ENCODE data around the gene COA7. TPM values are rescaled to one million over a fixed set of nuclear protein-coding genes. Genes with fewer than 3 reads are reported as not detected.

The COA7 gene
- total RNA-seq, 1 experiment from 2014 or later = 43.7 TPM

DNA sequence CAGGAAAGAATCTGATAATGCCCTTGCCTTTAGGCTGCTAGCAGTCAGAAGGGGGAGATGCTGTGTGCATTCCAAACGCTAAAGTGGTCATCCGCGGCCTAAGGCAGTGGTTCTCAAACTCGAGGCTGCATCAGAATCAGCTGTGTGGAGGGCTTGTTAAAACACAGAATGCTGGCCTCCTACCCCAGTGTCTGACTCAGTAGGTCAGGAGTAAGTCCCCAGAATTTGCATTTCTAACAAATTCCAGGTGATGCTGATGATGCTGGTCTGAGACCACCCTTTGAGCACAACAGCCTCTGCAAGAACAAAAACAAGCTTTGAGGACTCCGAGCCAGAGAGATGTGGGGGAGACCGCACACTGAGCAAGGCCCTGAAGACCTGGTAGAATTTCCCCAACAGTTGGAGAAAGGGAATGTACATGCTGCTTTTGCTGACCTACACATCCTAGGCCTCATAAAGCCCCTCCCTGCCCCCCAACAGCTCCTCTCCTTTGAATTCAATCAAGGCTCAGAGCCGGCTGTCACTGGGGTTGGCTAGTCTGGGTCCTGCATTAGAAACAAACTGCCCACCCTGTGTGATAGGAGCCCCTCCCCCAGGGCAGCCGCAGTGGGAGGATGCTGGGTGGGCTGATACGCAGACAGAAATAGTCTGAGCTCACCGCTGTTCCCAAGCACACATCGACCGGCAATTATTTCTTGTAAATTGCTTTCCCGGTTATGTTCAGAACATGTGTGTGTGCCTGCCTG lies 38.1 kb downstream of the COA7 start:
- ATAC-seq = peak; percentile 35
- peak; percentile 28 for DNase-seq (ENCODE audit: low spot score)

More for the DNA sequence above, 38.1 kb downstream of the COA7 start:
- Mint-ChIP-seq H3K36me3 (no peaks in the 10 kb centered on the region), H3K27ac (peak overlapping the region; percentile 85), H3K4me1 (peaks cover 42% of the 10 kb centered on the region), H3K9me3 (no peaks in the 10 kb centered on the region), H3K27me3 (ENCODE audit: low read depth) (no peaks in the 10 kb centered on the region), H3K4me3 (no peak overlapping the region)
- no peak for TF ChIP-seq SMAD4 (CRISPR knock-in tag; IDR thresholded peaks at IDR 0.05)
- TF ChIP-seq, protein P1, sequence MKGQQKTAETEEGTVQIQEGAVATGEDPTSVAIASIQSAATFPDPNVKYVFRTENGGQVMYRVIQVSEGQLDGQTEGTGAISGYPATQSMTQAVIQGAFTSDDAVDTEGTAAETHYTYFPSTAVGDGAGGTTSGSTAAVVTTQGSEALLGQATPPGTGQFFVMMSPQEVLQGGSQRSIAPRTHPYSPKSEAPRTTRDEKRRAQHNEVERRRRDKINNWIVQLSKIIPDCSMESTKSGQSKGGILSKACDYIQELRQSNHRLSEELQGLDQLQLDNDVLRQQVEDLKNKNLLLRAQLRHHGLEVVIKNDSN (CRISPR knock-in tag; IDR thresholded peaks at IDR 0.05) = no peak
- TF ChIP-seq ATF3 (CRISPR knock-in tag; conservative IDR thresholded peaks at IDR 0.05) = no peak
- no peak for TF ChIP-seq ZNF317 (CRISPR knock-in tag; IDR thresholded peaks at IDR 0.05; ENCODE audit: borderline replicate concordance, low read depth)
- TF ChIP-seq, protein P2, sequence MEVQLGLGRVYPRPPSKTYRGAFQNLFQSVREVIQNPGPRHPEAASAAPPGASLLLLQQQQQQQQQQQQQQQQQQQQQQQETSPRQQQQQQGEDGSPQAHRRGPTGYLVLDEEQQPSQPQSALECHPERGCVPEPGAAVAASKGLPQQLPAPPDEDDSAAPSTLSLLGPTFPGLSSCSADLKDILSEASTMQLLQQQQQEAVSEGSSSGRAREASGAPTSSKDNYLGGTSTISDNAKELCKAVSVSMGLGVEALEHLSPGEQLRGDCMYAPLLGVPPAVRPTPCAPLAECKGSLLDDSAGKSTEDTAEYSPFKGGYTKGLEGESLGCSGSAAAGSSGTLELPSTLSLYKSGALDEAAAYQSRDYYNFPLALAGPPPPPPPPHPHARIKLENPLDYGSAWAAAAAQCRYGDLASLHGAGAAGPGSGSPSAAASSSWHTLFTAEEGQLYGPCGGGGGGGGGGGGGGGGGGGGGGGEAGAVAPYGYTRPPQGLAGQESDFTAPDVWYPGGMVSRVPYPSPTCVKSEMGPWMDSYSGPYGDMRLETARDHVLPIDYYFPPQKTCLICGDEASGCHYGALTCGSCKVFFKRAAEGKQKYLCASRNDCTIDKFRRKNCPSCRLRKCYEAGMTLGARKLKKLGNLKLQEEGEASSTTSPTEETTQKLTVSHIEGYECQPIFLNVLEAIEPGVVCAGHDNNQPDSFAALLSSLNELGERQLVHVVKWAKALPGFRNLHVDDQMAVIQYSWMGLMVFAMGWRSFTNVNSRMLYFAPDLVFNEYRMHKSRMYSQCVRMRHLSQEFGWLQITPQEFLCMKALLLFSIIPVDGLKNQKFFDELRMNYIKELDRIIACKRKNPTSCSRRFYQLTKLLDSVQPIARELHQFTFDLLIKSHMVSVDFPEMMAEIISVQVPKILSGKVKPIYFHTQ (CRISPR knock-in tag; IDR thresholded peaks at IDR 0.05) = no peak
- no peak for TF ChIP-seq ZNF281 (CRISPR knock-in tag; IDR thresholded peaks at IDR 0.05)
- TF ChIP-seq MYBL2 (CRISPR knock-in tag; IDR thresholded peaks at IDR 0.05) = no peak
- no peak for TF ChIP-seq PRRX2 (CRISPR knock-in tag; IDR thresholded peaks at IDR 0.05)
- no peak for TF ChIP-seq SMAD3 (CRISPR knock-in tag; IDR thresholded peaks at IDR 0.05; ENCODE audit: borderline replicate concordance)
- TF ChIP-seq, protein P3, sequence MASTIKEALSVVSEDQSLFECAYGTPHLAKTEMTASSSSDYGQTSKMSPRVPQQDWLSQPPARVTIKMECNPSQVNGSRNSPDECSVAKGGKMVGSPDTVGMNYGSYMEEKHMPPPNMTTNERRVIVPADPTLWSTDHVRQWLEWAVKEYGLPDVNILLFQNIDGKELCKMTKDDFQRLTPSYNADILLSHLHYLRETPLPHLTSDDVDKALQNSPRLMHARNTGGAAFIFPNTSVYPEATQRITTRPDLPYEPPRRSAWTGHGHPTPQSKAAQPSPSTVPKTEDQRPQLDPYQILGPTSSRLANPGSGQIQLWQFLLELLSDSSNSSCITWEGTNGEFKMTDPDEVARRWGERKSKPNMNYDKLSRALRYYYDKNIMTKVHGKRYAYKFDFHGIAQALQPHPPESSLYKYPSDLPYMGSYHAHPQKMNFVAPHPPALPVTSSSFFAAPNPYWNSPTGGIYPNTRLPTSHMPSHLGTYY (CRISPR knock-in tag; IDR thresholded peaks at IDR 0.05) = no peak
- TF ChIP-seq ZNF416 (CRISPR knock-in tag; IDR thresholded peaks at IDR 0.05) = no peak
- no peak for TF ChIP-seq ZNF219 (CRISPR knock-in tag; IDR thresholded peaks at IDR 0.05; ENCODE audit: borderline replicate concordance)
- TF ChIP-seq ESRRA (CRISPR knock-in tag; IDR thresholded peaks at IDR 0.05; ENCODE audit: borderline replicate concordance) = no peak
- no peak for TF ChIP-seq ZNF396 (CRISPR knock-in tag; IDR thresholded peaks at IDR 0.05; ENCODE audit: borderline replicate concordance)
- TF ChIP-seq PRDM15 (CRISPR knock-in tag; IDR thresholded peaks at IDR 0.05) = no peak
- TF ChIP-seq NFATC4 (CRISPR knock-in tag; IDR thresholded peaks at IDR 0.05) = no peak
- no peak for TF ChIP-seq HMGXB4 (CRISPR knock-in tag; IDR thresholded peaks at IDR 0.05)
- TF ChIP-seq NR1H2 (CRISPR knock-in tag; IDR thresholded peaks at IDR 0.05) = no peak
- POLR2A ChIA-PET = interaction anchor here (0.6 to 1.0 kb wide), 3 partner anchors 43 to 256 kb away, joined by 3 read pairs; partner anchors contain the start of genes ORC1 and PRPF38A
- CTCF ChIA-PET = interaction anchor here (0.6 to 1.3 kb wide), 4 partner anchors 9 to 196 kb away, joined by 4 read pairs; no protein-coding TSS in a partner anchor
